HTR-8/SVneo (cell line): ENCODE data around the gene FAM89B.

ENCODE experiments used
- DNase-seq: peaks from one replicate; pipeline ENCODE4 v3.0.0; 2011; ENCODE audit warnings: low spot score, mixed read lengths; ENCODE audit not compliant: insufficient read length
- FAIRE-seq: peaks from 2 replicates; lab custom pipeline; 2011; peaks lifted over from hg19 to GRCh38; lab: Jason Lieb, UNC

Gene FAM89B

DNA sequence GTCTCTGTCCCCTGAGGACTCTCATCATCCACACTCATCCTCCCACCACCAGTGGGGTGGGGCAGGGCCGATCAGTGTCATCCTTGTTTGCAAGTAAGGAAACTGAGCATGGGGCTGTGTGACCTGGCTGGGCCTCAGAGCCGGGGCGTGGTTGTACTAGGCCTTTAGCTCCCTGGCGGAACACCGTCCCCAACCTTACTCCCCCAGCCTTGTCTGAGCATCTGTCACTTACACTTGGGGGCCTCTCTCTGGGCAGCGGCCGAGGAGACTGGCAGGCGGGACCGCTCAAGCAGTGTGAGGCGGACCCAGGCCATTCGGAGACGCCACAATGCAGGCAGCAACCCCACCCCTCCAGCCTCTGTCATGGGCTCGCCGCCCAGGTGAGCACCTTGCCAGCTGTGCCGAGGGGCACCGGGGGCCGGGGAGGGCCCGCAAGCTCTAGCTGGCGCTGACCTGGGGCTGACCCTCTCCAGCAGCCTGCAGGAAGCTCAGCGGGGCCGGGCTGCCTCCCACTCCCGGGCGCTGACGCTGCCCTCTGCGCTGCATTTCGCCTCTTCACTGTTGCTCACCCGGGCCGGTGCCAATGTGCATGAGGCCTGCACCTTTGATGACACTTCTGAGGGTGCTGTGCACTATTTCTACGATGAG lies 47.1 kb downstream of the FAM89B start:
- DNase-seq (no peak), FAIRE-seq (peak; percentile 55)

DNA sequence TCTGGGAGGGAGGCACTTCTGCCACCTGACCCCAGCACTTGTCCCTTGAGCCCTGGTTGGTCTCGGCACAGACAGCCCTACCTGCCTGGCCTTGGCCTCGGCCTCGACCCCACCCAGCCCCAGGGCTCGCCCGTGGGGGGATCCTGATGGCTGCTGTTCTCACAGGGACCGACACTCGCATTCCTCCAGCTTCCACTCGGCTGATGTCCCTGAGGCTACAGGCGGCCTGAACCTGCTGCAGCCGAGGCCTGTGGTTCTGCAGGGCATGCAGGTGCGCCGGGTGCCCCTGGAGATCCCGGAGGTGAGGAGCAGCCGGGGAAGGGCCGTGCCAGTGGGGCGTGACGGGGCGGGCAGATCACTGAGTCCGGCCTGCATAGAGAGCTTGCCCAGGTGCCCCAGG lies 48.3 kb downstream of the FAM89B start:
- DNase-seq: no peak
- FAIRE-seq: no peak

DNA sequence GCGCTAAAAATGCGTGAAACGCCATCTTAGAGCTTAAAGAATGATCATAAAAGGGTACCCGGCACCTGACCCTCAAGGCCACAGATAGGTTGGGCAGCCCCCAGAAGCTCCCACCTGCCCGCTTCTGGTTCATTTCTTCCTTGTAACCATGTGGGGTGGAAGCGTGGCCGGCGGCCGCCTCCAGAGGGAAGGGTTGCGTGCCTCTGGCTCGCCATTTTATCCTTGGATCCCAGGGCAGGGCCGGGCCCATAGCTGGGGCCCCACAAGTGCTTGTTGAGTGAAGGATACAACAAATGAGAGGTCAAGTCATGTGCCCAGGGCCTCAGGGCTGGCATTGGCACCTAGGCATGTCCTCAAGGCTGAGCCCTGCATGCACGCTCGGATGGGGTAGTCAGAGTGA lies 49.1 kb downstream of the FAM89B start:
- no peak for DNase-seq
- FAIRE-seq: no peak

- no peak for FAIRE-seq
- no peak for DNase-seq
Measured at GRCh38 chr11:65622011-65622410, 49.7 kb downstream of the FAM89B start.

- FAIRE-seq (no peak), DNase-seq (no peak)
Measured at GRCh38 chr11:65623177-65623576, 50.8 kb downstream of the FAM89B start.
